ENCODE data around the gene PDXP. TPM values are rescaled to one million over a fixed set of nuclear protein-coding genes. Genes with fewer than 3 reads are reported as not detected.
"Not testable (repeated sequence)": the region's sequence is repeated elsewhere in the genome, so short reads cannot be mapped to it uniquely, and the experiment has no call there.

PDXP gene
- total RNA-seq, 1 donor from 2014 or later: 8.9 TPM

DNA sequence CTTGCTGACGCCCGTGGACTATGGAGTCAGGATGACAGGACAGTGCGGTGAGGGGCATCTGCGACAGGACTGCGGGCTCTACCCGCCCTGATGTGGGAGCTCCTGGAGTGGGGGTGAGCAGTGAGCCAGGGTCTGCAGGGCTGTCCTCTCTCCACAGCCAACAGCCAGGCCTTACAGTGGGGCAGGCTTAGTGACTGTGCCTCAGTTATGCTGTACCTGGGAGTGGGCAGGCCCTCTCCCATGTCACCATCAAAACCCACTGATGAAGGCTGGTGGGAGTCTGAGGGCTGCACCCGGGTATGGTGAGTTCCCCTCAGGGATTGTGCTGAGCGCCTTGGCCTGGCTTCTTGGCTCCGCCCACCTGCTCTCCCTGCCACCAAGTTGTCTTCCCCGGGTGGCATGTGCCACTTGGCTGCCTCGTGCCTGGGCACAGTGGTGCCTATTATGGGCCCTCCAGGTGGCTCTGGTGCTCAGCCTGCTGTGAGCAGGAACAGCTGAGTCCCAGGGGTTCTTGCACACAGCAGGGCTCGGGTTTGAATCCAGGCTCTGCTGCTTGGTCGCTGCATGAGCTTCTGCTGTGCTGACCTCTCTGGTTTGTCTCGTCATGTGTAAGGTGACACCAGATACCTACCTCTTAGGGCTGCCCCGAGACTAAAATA lies 34.2 kb downstream of the PDXP start:
- Histone ChIP-seq H3K4me1 (ENCODE audit: control insufficient read depth in 3 of 3, insufficient read depth in 3 of 3, low read length in 3 of 3) (peaks cover 12 to 15% (median 15%) of the 10 kb centered on the region in 3 donors), H3K27ac (ENCODE audit: low read depth, low read length) (no peak overlapping the region), H3K9ac (ENCODE audit: low read depth in 1 of 3, low read length in 3 of 3) (no peak overlapping the region), H3K9me3 (ENCODE audit: control insufficient read depth in 3 of 3, low read length in 3 of 3) (no peaks in the 10 kb centered on the region), H3K27me3 (ENCODE audit: control insufficient read depth in 3 of 3, insufficient read depth in 3 of 3, low read length in 3 of 3) (no peaks in the 10 kb centered on the region), H3K4me3 (ENCODE audit: low read length in 3 of 3) (no peak overlapping the region), H3K36me3 (ENCODE audit: control insufficient read depth in 3 of 3, insufficient read depth in 3 of 3, low read length in 3 of 3) (peaks cover 42 to 44% (median 43%) of the 10 kb centered on the region in 3 donors)

- not testable (repeated sequence) for H3K9ac ChIP-seq (ENCODE audit: low read depth in 1 of 3, low read length in 3 of 3); H3K27me3 ChIP-seq (ENCODE audit: control insufficient read depth in 3 of 3, insufficient read depth in 3 of 3, low read length in 3 of 3); H3K9me3 ChIP-seq (ENCODE audit: control insufficient read depth in 3 of 3, low read length in 3 of 3); H3K27ac ChIP-seq (ENCODE audit: low read depth, low read length); H3K4me3 ChIP-seq (ENCODE audit: low read length in 3 of 3)
- H3K4me1 ChIP-seq (ENCODE audit: control insufficient read depth in 3 of 3, insufficient read depth in 3 of 3, low read length in 3 of 3): peaks cover 10 to 13% (median 12%) of the 10 kb centered on the region in 3 donors
- peaks cover 32% of the 10 kb centered on the region in 3 donors for H3K36me3 ChIP-seq (ENCODE audit: control insufficient read depth in 3 of 3, insufficient read depth in 3 of 3, low read length in 3 of 3)
Measured at GRCh38 chr22:37694131-37694530, 35.6 kb downstream of the PDXP start.

DNA sequence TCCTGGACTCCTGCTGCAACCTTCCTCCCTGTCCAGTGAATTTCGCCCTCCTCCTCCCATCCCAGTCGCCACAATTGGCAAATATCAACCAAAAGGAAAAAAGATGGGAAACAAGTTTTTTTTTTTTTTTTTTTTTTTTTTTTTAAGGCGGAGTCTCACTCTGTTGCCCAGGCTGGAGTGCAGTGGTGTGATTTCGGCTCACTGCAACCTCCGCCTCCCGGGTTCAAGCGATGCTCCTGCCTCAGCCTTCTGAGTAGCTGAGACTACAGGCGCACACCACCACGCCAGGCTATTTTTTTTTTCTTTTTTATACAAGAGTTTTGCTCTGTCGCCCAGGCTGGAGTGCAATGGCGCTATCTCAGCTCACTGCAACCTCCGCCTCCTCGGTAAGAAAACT lies 37.7 kb downstream of the PDXP start:
- H3K9me3 ChIP-seq (ENCODE audit: control insufficient read depth in 3 of 3, low read length in 3 of 3); H3K27me3 ChIP-seq (ENCODE audit: control insufficient read depth in 3 of 3, insufficient read depth in 3 of 3, low read length in 3 of 3); H3K27ac ChIP-seq (ENCODE audit: low read depth, low read length): not testable (repeated sequence)
- peak overlapping the region; percentile 43 to 61 (median 56) for H3K4me3 ChIP-seq (ENCODE audit: low read length in 3 of 3)
- peaks cover 10 to 13% (median 12%) of the 10 kb centered on the region in 3 donors for H3K4me1 ChIP-seq (ENCODE audit: control insufficient read depth in 3 of 3, insufficient read depth in 3 of 3, low read length in 3 of 3)
- H3K36me3 ChIP-seq (ENCODE audit: control insufficient read depth in 3 of 3, insufficient read depth in 3 of 3, low read length in 3 of 3): peaks cover 19 to 24% (median 20%) of the 10 kb centered on the region in 3 donors
- H3K9ac ChIP-seq (ENCODE audit: low read depth in 1 of 3, low read length in 3 of 3): peak overlapping the region in 2 of 3 donors; percentile 23 to 68

GRCh38 chr22:37696657-37697537 lies 38.4 kb downstream of the PDXP start, which contains the start of gene TRIOBP:
TSS of gene TRIOBP (plus strand) at chr22:37697048. CDS start at chr22:37701366, 4,318 bp downstream.
- Histone ChIP-seq H3K4me1 (ENCODE audit: control insufficient read depth in 3 of 3, insufficient read depth in 3 of 3, low read length in 3 of 3) (peaks cover 10 to 13% (median 12%) of the 10 kb centered on the region in 3 donors), H3K4me3 (ENCODE audit: low read length in 3 of 3) (peak within 1 kb of the TSS; percentile 43 to 61 (median 56)), H3K36me3 (ENCODE audit: control insufficient read depth in 3 of 3, insufficient read depth in 3 of 3, low read length in 3 of 3) (peaks cover 13 to 17% (median 14%) of the 10 kb centered on the region in 3 donors), H3K27me3 (ENCODE audit: control insufficient read depth in 3 of 3, insufficient read depth in 3 of 3, low read length in 3 of 3) (no peaks in the 10 kb centered on the region), H3K27ac (ENCODE audit: low read depth, low read length) (no peak within 1 kb of the TSS), H3K9me3 (ENCODE audit: control insufficient read depth in 3 of 3, low read length in 3 of 3) (no peaks in the 10 kb centered on the region), H3K9ac (ENCODE audit: low read depth in 1 of 3, low read length in 3 of 3) (peak within 1 kb of the TSS in 2 of 3 donors; percentile 23 to 68)

GRCh38 chr22:37697538-37697835 lies 39.0 kb downstream of the PDXP start:
- Histone ChIP-seq H3K4me1 (ENCODE audit: control insufficient read depth in 3 of 3, insufficient read depth in 3 of 3, low read length in 3 of 3) (peaks cover 10 to 13% (median 12%) of the 10 kb centered on the region in 3 donors), H3K4me3 (ENCODE audit: low read length in 3 of 3) (no peak overlapping the region), H3K27me3 (ENCODE audit: control insufficient read depth in 3 of 3, insufficient read depth in 3 of 3, low read length in 3 of 3) (no peaks in the 10 kb centered on the region), H3K9ac (ENCODE audit: low read depth in 1 of 3, low read length in 3 of 3) (no peak overlapping the region), H3K27ac (ENCODE audit: low read depth, low read length) (no peak overlapping the region), H3K36me3 (ENCODE audit: control insufficient read depth in 3 of 3, insufficient read depth in 3 of 3, low read length in 3 of 3) (peaks cover 10 to 14% (median 10%) of the 10 kb centered on the region in 3 donors), H3K9me3 (ENCODE audit: control insufficient read depth in 3 of 3, low read length in 3 of 3) (no peaks in the 10 kb centered on the region)

DNA sequence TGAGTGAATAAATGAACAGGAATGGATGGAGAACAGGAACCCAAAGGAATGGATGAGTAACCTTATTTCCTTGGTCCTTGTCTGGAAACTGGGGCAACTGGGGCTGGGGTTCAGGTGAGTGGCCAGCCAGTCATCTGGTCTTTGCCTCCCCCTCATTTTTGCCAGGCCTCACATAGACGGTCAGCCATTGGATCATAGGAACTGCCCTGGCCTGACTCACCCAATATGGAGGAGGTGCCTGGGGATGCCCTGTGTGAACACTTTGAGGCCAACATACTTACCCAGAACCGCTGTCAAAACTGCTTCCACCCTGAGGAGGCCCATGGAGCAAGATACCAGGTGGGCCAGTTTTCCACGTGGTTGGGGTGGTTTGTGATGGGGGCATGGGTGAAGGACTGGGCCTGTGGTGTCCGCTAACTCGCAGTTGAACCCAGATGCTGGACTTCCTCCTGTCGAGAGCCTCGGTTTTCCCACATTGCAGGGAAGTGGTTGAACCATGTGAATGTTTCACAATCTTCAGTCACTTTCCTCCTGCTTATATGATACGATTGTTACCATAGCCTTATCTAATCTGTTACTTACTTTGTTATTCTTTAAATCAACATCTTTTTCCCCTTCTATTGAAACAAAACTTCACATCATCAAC lies 42.7 kb downstream of the PDXP start:
- peaks cover 2 to 4% (median 4%) of the 10 kb centered on the region in 3 donors for H3K4me1 ChIP-seq (ENCODE audit: control insufficient read depth in 3 of 3, insufficient read depth in 3 of 3, low read length in 3 of 3)
- H3K4me3 ChIP-seq (ENCODE audit: low read length in 3 of 3): no peak overlapping the region
- H3K9me3 ChIP-seq (ENCODE audit: control insufficient read depth in 3 of 3, low read length in 3 of 3): no peaks in the 10 kb centered on the region
- H3K27me3 ChIP-seq (ENCODE audit: control insufficient read depth in 3 of 3, insufficient read depth in 3 of 3, low read length in 3 of 3): no peaks in the 10 kb centered on the region
- H3K9ac ChIP-seq (ENCODE audit: low read depth in 1 of 3, low read length in 3 of 3): no peak overlapping the region
- H3K36me3 ChIP-seq (ENCODE audit: control insufficient read depth in 3 of 3, insufficient read depth in 3 of 3, low read length in 3 of 3): no peaks in the 10 kb centered on the region
- H3K27ac ChIP-seq (ENCODE audit: low read depth, low read length): no peak overlapping the region

- Histone ChIP-seq H3K9ac (ENCODE audit: low read depth in 1 of 3, low read length in 3 of 3) (no peak overlapping the region), H3K4me3 (ENCODE audit: low read length in 3 of 3) (no peak overlapping the region), H3K27me3 (ENCODE audit: control insufficient read depth in 3 of 3, insufficient read depth in 3 of 3, low read length in 3 of 3) (no peaks in the 10 kb centered on the region), H3K9me3 (ENCODE audit: control insufficient read depth in 3 of 3, low read length in 3 of 3) (no peaks in the 10 kb centered on the region), H3K36me3 (ENCODE audit: control insufficient read depth in 3 of 3, insufficient read depth in 3 of 3, low read length in 3 of 3) (no peaks in the 10 kb centered on the region), H3K4me1 (ENCODE audit: control insufficient read depth in 3 of 3, insufficient read depth in 3 of 3, low read length in 3 of 3) (no peaks in the 10 kb centered on the region), H3K27ac (ENCODE audit: low read depth, low read length) (no peak overlapping the region)
Measured at GRCh38 chr22:37703906-37704305, 45.4 kb downstream of the PDXP start.

- no peak overlapping the region for H3K27ac ChIP-seq (ENCODE audit: low read depth, low read length)
- no peak overlapping the region for H3K4me3 ChIP-seq (ENCODE audit: low read length in 3 of 3)
- H3K9ac ChIP-seq (ENCODE audit: low read depth in 1 of 3, low read length in 3 of 3): no peak overlapping the region
- H3K27me3 ChIP-seq (ENCODE audit: control insufficient read depth in 3 of 3, insufficient read depth in 3 of 3, low read length in 3 of 3): no peaks in the 10 kb centered on the region
- H3K4me1 ChIP-seq (ENCODE audit: control insufficient read depth in 3 of 3, insufficient read depth in 3 of 3, low read length in 3 of 3): peaks cover 0 to 2% (median 0%) of the 10 kb centered on the region in 3 donors
- no peaks in the 10 kb centered on the region for H3K36me3 ChIP-seq (ENCODE audit: control insufficient read depth in 3 of 3, insufficient read depth in 3 of 3, low read length in 3 of 3)
- no peaks in the 10 kb centered on the region for H3K9me3 ChIP-seq (ENCODE audit: control insufficient read depth in 3 of 3, low read length in 3 of 3)
Measured at GRCh38 chr22:37704645-37705044, 46.1 kb downstream of the PDXP start.

- Histone ChIP-seq H3K9me3 (ENCODE audit: control insufficient read depth in 3 of 3, low read length in 3 of 3) (no peaks in the 10 kb centered on the region), H3K27ac (ENCODE audit: low read depth, low read length) (no peak overlapping the region), H3K9ac (ENCODE audit: low read depth in 1 of 3, low read length in 3 of 3) (no peak overlapping the region), H3K27me3 (ENCODE audit: control insufficient read depth in 3 of 3, insufficient read depth in 3 of 3, low read length in 3 of 3) (no peaks in the 10 kb centered on the region), H3K4me1 (ENCODE audit: control insufficient read depth in 3 of 3, insufficient read depth in 3 of 3, low read length in 3 of 3) (peaks cover 0 to 2% (median 0%) of the 10 kb centered on the region in 3 donors), H3K4me3 (ENCODE audit: low read length in 3 of 3) (no peak overlapping the region), H3K36me3 (ENCODE audit: control insufficient read depth in 3 of 3, insufficient read depth in 3 of 3, low read length in 3 of 3) (no peaks in the 10 kb centered on the region)
Measured at GRCh38 chr22:37705205-37705604, 46.7 kb downstream of the PDXP start.
